Cardiac muscle cell (in vitro differentiated cells and primary cell): ENCODE results near the gene EIF4G3. TPM values are rescaled to one million over a fixed set of nuclear protein-coding genes. Genes with fewer than 3 reads are reported as not detected.

ENCODE experiments used
- DNase-seq, 2 donors: peaks; one replicate each; pipeline versions ENCODE4 v3.0.0 to v3.0.0-alpha.2; 2010 to 2017; ENCODE audit warnings: low read depth in 1 of 2, low spot score in 1 of 2
- H3K27ac ChIP-seq: fragments of 200-600 bp; sonication (generic); 2 replicates; pipeline ENCODE4 v1.5.1; 2016
- H3K27me3 ChIP-seq: fragments of 200-600 bp; sonication (generic); 2 replicates; pipeline ENCODE4 v1.6.0; 2016; ENCODE audit warnings: control low read depth
- H3K36me3 ChIP-seq: fragments of 200-600 bp; sonication (generic); 2 replicates; pipeline ENCODE4 v1.5.1; 2016; ENCODE audit warnings: control low read depth
- H3K4me1 ChIP-seq: fragments of 200-600 bp; sonication (generic); 2 replicates; pipeline ENCODE4 v1.8.1; 2017; ENCODE audit warnings: low read depth, mild to moderate bottlenecking, mixed run types
- H3K4me3 ChIP-seq: fragments of 200-600 bp; sonication (generic); 2 replicates; pipeline ENCODE4 v1.5.1; 2016; ENCODE audit warnings: mild to moderate bottlenecking
- H3K9me3 ChIP-seq: fragments of 200-600 bp; sonication (generic); 2 replicates; pipeline ENCODE4 v1.5.1; 2017; ENCODE audit warnings: low read depth, mild to moderate bottlenecking, control low read depth
- CTCF ChIP-seq: IDR thresholded peaks from 2 replicates; pipeline ENCODE4 v1.5.1; 2012; ENCODE audit warnings: low read depth, mild to moderate bottlenecking, low read length
- polyA plus RNA-seq: library from polyadenylated mRNA; unstranded; fragments of >200 nt; fragmentation: Nextera tagmentation; extraction: Ambion mirVana; gene quantifications from 2 replicates; pipeline ENCODE4 v1.2.1, GENCODE V29; 2016
- total RNA-seq: library from RNA; depleted of rRNA; stranded (reverse); fragments of >200 nt; gene quantifications from 2 replicates; pipeline ENCODE4 v1.2.3, GENCODE V29; 2016

The EIF4G3 gene
- total and polyA plus RNA-seq, 2 experiments from 2014 or later: 37.8 to 55.3 TPM

GRCh38 chr1:20975668-20976067, 201.0 kb downstream of the EIF4G3 start:
- no peak for DNase-seq
- Histone ChIP-seq H3K27ac (no peak overlapping the region), H3K36me3 (peaks cover 16% of the 10 kb centered on the region), H3K9me3 (no peaks in the 10 kb centered on the region), H3K4me3 (no peak overlapping the region), H3K27me3 (no peaks in the 10 kb centered on the region), H3K4me1 (peaks cover 11% of the 10 kb centered on the region)
- no peak for TF ChIP-seq CTCF

- no peak overlapping the region for H3K4me3 ChIP-seq
- TF ChIP-seq CTCF: no peak
- H3K36me3 ChIP-seq: peaks cover 19% of the 10 kb centered on the region
- DNase-seq: no peak
- no peaks in the 10 kb centered on the region for H3K27me3 ChIP-seq
- H3K9me3 ChIP-seq: no peaks in the 10 kb centered on the region
- H3K4me1 ChIP-seq: peaks cover 11% of the 10 kb centered on the region
- H3K27ac ChIP-seq: no peak overlapping the region
These were observed 201.7 kb downstream of the EIF4G3 start for GRCh38 chr1:20974951-20975350.

- Histone ChIP-seq H3K27ac (no peak overlapping the region), H3K9me3 (no peaks in the 10 kb centered on the region), H3K36me3 (peaks cover 19% of the 10 kb centered on the region), H3K27me3 (no peaks in the 10 kb centered on the region), H3K4me1 (peaks cover 6% of the 10 kb centered on the region), H3K4me3 (no peak overlapping the region)
- DNase-seq: no peak
- TF ChIP-seq CTCF: no peak
These were observed 202.6 kb downstream of the EIF4G3 start for GRCh38 chr1:20974069-20974468.

GRCh38 chr1:20972855-20973254, 203.8 kb downstream of the EIF4G3 start:
- Histone ChIP-seq H3K4me3 (no peak overlapping the region), H3K9me3 (no peaks in the 10 kb centered on the region), H3K4me1 (no peaks in the 10 kb centered on the region), H3K36me3 (peaks cover 19% of the 10 kb centered on the region), H3K27me3 (no peaks in the 10 kb centered on the region), H3K27ac (no peak overlapping the region)
- TF ChIP-seq CTCF: no peak
- DNase-seq: no peak

- Histone ChIP-seq H3K27me3 (no peaks in the 10 kb centered on the region), H3K36me3 (no peaks in the 10 kb centered on the region), H3K4me3 (no peak overlapping the region), H3K27ac (no peak overlapping the region), H3K4me1 (no peaks in the 10 kb centered on the region), H3K9me3 (no peaks in the 10 kb centered on the region)
- no peak for DNase-seq
- no peak for TF ChIP-seq CTCF
These were observed 211.9 kb downstream of the EIF4G3 start for GRCh38 chr1:20964540-20965484.
